NOMO-1 treated with dmso at 0.1 percent for 144 hours (cell line): ENCODE data around the gene CYP26C1.
A peak's percentile ranks its signal among the peaks of the same experiment; 100 is the strongest.

ENCODE experiments used
- DNase-seq: peaks from one replicate; lab custom pipeline; 2025; ENCODE audit not compliant: unreplicated experiment; lab: John Stamatoyannopoulos, UW

CYP26C1 gene

GRCh38 chr10:93063977-93064660, 3.5 kb downstream of the CYP26C1 start:
- DNase-seq: no peak

GRCh38 chr10:93064874-93065660, 4.5 kb downstream of the CYP26C1 start:
- DNase-seq: no peak

DNA sequence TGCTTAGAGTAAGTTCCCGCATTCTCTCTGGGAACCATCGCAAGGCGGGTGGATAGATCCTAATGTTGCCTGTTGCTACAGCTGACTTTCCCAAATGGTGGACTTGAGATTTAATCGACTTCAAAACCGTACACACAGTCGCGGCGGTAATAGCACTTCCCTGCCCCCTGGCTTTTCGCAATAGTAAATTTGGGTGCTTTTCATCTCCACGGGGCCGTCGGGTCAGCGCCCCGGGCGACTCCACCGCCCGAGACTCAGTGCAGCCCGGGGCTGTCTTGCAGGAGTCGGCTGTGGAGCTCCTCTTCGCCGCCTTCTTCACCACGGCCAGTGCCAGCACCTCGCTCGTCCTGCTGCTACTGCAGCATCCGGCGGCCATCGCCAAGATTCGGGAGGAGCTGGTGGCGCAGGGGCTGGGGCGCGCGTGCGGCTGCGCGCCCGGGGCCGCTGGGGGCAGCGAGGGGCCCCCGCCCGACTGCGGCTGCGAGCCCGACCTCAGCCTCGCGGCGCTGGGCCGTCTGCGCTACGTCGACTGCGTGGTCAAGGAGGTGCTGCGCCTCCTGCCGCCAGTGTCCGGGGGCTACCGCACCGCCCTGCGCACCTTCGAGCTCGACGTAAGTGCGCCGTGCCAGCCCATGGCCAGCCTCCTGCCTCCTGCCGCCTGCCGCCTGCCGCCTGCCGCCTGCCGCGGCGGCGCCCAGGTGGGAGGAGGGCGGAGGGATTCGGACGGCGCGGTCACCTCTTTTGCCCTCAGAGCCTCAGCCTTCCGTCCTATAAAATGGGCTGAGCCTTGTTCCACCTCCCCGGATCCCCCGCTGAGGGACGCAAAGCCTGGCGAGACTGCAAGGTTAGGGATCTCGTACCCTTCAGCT, 5.3 kb downstream of the CYP26C1 start:
- DNase-seq: no peak

DNA sequence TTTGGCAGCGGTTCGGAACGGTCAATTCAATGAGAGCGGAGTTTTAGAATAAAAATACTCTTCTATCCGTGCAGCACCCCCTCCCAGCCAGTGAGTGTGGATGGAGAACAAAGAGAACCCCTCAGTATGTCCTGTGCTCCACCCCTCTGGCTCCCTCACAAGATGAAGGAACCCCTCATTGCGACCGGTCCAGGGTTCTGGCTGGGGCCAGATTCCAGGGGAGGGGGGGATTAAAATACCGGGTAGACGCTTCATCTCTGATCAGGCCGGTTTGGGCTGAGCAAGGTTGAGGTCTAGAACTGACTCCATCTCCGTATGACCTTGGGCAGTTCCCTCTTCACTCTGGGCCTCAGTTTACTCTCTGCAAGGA, 5.9 kb downstream of the CYP26C1 start:
- no peak for DNase-seq

DNA sequence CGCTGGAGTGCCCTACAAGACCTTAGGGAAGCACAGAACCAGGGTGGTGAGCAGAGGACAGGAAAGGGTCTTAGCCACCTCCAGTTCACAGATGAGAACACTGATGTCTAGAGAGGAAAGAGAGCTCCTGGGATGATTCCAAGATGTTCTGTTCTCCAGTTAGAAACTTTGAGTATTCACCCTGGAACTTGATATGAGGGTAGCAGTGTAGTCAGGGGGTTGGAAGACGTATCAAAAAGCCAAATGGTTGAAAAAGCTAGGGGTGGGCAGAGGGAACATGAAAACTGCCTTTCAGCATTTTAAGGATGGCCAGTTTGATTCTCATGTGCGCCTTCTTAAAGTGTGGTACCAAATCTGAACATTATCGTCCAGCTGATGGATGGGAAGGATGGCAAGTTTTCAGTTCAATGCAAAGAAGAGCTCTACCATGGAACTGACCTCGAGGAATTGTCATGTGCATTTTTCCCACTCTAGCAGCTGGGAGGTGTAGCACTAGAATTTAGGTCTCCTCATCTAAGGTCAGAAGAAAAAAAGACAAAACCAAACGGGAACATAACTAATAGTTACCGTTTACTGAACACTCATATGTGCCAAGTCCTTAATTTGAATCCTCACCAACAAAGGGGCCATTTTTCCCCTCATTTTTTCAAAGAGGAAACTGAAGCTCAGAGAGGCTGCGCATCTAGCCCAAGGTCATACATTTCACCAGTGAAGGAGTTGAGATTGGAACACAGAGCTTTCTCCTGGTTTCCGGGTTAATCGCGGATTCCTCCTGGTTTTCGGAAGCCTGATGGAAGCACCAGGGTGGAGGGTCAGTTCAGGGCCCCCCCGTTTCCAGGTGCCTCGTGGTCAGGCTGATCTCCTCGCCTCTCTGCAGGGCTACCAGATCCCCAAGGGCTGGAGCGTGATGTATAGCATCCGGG, 7.1 kb downstream of the CYP26C1 start:
- DNase-seq: no peak

- no peak for DNase-seq
Observed at GRCh38 chr10:93068411-93069244, 8.0 kb downstream of the CYP26C1 start.

DNA sequence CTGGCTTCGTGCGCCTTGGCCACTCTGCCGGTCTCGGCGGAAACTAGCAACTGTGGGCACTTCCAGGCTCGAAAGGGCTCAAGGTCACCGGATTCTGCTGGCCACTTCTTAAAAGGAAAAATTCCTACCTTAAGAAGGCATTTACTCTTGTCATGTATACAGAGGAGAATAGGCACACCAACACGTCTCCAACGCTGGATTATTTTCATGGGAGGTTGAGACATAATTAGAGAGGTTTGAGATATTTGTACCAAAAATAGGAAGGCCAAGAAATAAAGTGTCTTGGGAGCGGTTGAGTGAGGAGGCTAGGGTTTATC, 8.6 kb downstream of the CYP26C1 start:
- DNase-seq: no peak

DNA sequence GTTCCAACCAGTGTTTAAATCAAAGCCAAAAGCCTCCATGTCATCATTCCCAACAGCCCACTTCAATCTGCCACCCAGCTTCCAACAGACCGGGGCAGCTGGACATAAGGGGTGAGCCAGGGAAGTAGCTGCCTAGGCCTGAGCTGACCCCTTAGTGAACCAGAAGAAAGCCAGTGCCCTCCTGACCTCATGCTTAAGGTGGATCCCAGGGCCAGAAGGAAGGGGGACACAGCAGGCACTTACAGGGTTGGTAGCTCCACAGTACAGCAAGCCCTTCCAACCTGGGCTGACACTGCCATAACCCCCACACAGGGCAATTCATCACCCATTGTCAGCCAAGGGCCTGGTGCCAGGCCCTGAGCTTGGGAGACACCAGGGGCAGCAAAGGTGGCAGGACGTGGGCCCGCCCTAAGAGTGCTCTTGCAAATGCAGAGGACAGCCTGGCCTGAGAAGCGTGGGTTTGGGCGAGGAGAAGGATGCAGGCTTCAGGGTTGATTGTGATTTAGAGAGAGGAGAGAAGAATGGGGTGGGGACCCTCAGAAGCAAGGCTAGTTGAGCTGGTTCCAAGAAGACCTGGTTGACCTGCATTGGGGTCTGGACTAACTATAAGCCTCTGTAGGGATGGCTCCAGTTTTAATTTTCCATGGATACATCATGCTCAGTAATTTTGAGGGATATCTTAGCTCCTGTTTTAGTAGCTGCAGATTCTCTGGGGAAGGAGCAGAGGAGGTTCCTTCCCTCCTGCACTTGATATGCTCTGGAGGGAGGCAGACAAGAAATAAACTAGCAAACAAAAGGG, 10.0 kb downstream of the CYP26C1 start:
- DNase-seq: no peak

DNA sequence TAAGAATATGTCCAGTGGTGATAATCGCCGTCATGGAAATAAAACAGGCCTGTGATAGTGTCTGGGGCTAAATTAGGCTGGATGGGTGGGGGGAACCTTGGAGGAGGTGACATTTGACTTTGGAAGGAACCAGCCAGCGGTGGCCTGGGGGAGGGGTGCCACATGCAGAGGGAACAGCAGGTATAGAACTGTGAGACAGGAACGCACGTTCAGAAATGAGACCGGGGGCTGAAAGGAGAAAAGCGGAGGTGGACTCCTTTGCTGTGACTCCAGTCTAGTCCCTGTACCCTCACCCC, 10.5 kb downstream of the CYP26C1 start:
- DNase-seq: no peak

DNA sequence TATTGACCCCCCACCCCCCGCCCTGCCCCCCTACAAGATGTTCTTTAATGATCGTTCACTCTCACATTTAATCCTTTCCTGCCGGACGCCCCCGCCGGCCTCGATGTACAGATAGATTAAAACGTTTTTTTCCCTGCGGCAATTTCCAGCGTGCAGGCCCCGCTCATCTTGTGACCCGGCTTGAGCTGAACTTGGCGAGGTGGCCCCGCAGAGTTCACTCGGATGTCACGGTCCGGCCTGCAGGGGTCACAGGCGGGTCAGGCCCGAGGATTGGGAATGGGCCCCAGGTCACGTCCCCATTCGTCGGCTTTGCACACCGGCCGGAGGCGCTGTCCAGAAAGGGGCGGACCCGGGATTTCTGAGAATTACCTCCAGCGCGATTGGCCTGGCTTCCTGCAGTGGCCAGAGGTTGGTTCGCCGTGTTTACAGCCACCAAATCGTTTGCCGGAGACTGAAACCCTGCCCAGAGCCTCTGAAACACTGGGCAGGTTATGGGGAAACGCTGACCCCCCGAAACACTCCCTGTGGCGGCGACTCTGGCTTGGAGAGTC, 11.2 kb downstream of the CYP26C1 start:
- DNase-seq: no peak

- no peak for DNase-seq
Observed at GRCh38 chr10:93072225-93072712, 11.7 kb downstream of the CYP26C1 start.

GRCh38 chr10:93072713-93073538, 12.3 kb downstream of the CYP26C1 start:
- DNase-seq: no peak

- DNase-seq: no peak
Observed at GRCh38 chr10:93073539-93074146, 13.0 kb downstream of the CYP26C1 start, which contains the start of gene CYP26A1. TSS of gene CYP26A1 (plus strand) at chr10:93073893. CDS start at chr10:93073935, 42 bp downstream.

DNA sequence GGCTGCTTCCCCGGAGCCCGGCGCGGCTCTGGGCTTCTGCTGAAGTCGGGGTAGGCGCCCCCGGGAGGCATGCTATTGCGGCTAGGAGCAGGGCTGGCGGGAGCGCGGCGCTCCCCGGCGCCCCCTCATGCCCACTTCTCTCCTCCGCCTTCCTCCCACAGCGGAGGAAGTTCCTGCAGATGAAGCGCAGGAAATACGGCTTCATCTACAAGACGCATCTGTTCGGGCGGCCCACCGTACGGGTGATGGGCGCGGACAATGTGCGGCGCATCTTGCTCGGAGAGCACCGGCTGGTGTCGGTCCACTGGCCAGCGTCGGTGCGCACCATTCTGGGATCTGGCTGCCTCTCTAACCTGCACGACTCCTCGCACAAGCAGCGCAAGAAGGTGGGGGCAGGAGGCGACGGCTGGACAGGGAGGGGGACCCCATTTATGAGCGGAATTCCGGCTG, 13.6 kb downstream of the CYP26C1 start:
- peak; percentile 35 for DNase-seq

DNA sequence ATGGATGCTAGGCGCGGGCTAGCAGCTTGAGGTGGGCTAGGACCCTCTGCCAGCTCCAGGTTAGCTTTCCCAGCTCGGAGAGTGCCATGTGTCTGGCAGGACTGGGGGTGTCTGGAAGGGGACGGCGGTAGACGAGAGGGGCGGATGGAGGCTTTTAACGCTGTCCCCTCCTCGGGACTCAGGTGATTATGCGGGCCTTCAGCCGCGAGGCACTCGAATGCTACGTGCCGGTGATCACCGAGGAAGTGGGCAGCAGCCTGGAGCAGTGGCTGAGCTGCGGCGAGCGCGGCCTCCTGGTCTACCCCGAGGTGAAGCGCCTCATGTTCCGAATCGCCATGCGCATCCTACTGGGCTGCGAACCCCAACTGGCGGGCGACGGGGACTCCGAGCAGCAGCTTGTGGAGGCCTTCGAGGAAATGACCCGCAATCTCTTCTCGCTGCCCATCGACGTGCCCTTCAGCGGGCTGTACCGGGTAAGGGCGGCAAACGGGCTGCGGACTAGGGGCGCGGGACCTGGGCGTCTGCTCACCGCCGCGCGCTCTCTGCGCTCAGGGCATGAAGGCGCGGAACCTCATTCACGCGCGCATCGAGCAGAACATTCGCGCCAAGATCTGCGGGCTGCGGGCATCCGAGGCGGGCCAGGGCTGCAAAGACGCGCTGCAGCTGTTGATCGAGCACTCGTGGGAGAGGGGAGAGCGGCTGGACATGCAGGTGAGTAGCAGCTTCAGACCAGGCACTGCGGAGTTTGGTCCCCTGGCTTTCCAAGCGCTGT, 14.2 kb downstream of the CYP26C1 start:
- DNase-seq: no peak

DNA sequence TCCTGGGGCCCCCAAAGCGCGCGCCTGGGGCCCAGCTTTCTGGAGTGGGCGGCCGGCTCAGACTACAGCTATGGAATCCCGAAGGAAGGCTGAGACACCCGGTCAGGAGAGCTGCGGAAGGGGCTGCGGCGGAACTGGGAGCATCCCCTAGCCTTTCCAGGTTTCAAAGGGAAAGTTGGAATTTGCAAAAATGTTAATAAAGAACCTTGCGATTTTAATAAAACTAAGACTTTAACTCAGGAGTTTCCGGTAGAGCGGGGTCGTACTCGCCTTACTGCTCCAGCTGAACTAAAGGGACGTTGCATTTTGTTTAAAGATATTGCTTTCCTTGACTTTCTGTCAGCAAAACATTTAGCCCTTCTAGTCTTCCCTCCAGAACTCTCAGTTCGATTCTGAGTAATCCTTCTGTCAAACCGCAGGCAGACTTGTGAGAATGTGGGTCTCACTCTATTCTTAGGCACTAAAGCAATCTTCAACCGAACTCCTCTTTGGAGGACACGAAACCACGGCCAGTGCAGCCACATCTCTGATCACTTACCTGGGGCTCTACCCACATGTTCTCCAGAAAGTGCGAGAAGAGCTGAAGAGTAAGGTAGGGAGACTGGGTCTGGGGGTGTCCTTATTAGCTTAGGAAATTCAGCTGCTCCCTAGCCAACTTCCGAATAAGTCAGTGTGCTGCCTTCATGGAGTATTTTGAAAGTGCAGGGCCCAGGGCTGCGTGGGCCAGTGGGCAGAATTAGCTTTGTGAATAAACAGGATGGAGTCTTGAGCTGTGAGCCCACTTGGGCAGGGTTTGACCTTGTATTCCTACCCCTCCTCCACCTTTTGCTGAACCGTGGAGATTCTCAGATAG, 15.0 kb downstream of the CYP26C1 start:
- no peak for DNase-seq
